Measurements from ENCODE around the gene LEPR. TPM values are rescaled to one million over a fixed set of nuclear protein-coding genes. Genes with fewer than 3 reads are reported as not detected.
A peak's percentile ranks its signal among the peaks of the same experiment; 100 is the strongest.

The LEPR gene
- total RNA-seq, 1 donor from 2014 or later, result 8.9 TPM

GRCh38 chr1:65435987-65436386, 15.5 kb downstream of the LEPR start:
- H3K4me3 ChIP-seq (ENCODE audit: insufficient read depth, low read depth, low read length), result no peak overlapping the region
- FAIRE-seq (peak; percentile 93), DNase-seq (ENCODE audit: low read depth) (peak; percentile 76)
- no peaks in the 10 kb centered on the region for H3K79me2 ChIP-seq (ENCODE audit: insufficient read depth, low read length)
- Mint-ChIP-seq H3K9me3 (ENCODE audit: unreplicated experiment) (no peaks in the 10 kb centered on the region), H3K36me3 (ENCODE audit: low read depth, unreplicated experiment) (peaks cover 6% of the 10 kb centered on the region), H3K27me3 (ENCODE audit: low read depth, unreplicated experiment) (no peaks in the 10 kb centered on the region), H3K4me3 (ENCODE audit: unreplicated experiment) (no peak overlapping the region), H3K27ac (ENCODE audit: unreplicated experiment) (peak overlapping the region; percentile 34), H3K4me1 (ENCODE audit: low read depth, unreplicated experiment) (peaks cover 27% of the 10 kb centered on the region)
- H2AFZ ChIP-seq (ENCODE audit: low read depth, low read length), result no peak overlapping the region
- peaks cover 10% of the 10 kb centered on the region for H3K36me3 ChIP-seq (ENCODE audit: insufficient read depth, low read length)
- peaks cover 10% of the 10 kb centered on the region for H4K20me1 ChIP-seq (ENCODE audit: insufficient read depth, low read length)
- no peak overlapping the region for H3K27ac ChIP-seq (ENCODE audit: low read depth, low read length)
- no peaks in the 10 kb centered on the region for H3K27me3 ChIP-seq (ENCODE audit: insufficient read depth, low read length)
- no peak overlapping the region for H3K9ac ChIP-seq (ENCODE audit: low read length)
- TF ChIP-seq CTCF (IDR thresholded peaks at IDR 0.05; ENCODE audit: insufficient read depth, low read depth, low read length) (no peak), EZH2 (IDR thresholded peaks at IDR 0.05; ENCODE audit: insufficient read depth, low read length) (no peak)
- H3K4me1 ChIP-seq (ENCODE audit: insufficient read depth, low read length), result peaks cover 3% of the 10 kb centered on the region
- H3K4me2 ChIP-seq (ENCODE audit: low read length), result no peak overlapping the region
- H3K9me3 ChIP-seq (ENCODE audit: insufficient read depth, low read depth, low read length), result no peaks in the 10 kb centered on the region

DNA sequence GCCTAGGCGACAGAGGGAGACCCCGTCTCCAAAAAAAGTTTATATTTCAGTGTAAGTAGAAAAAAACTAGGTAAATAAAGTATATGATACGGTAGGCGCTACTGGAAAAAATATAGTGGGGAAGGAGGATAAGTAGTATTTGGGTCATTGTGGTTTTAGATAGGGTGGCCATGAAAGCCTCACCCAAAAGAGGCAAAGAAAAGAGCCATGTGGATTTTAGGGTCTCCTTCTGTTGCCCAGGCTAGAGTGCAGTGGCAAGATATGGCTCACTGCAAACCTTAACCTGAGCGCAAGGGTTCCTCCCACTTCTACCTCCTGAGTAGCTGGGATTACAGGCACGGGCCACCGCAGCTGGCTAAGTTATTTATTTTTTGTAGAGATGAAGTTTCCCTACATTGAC, 17.1 kb downstream of the LEPR start:
- Mint-ChIP-seq H3K4me3 (ENCODE audit: unreplicated experiment) (no peak overlapping the region), H3K36me3 (ENCODE audit: low read depth, unreplicated experiment) (peaks cover 6% of the 10 kb centered on the region), H3K9me3 (ENCODE audit: unreplicated experiment) (peaks cover 7% of the 10 kb centered on the region), H3K4me1 (ENCODE audit: low read depth, unreplicated experiment) (peaks cover 20% of the 10 kb centered on the region), H3K27me3 (ENCODE audit: low read depth, unreplicated experiment) (no peaks in the 10 kb centered on the region), H3K27ac (ENCODE audit: unreplicated experiment) (no peak overlapping the region)
- H3K4me1 ChIP-seq (ENCODE audit: insufficient read depth, low read length), result peaks cover 3% of the 10 kb centered on the region
- DNase-seq (ENCODE audit: low read depth), result no peak
- H3K4me3 ChIP-seq (ENCODE audit: insufficient read depth, low read depth, low read length), result no peak overlapping the region
- H3K27me3 ChIP-seq (ENCODE audit: insufficient read depth, low read length), result no peaks in the 10 kb centered on the region
- no peak for FAIRE-seq
- no peak for TF ChIP-seq EZH2 (IDR thresholded peaks at IDR 0.05; ENCODE audit: insufficient read depth, low read length)
- no peak for TF ChIP-seq CTCF (IDR thresholded peaks at IDR 0.05; ENCODE audit: insufficient read depth, low read depth, low read length)
- no peaks in the 10 kb centered on the region for H3K79me2 ChIP-seq (ENCODE audit: insufficient read depth, low read length)
- no peak overlapping the region for H3K4me2 ChIP-seq (ENCODE audit: low read length)
- H3K36me3 ChIP-seq (ENCODE audit: insufficient read depth, low read length), result no peaks in the 10 kb centered on the region
- no peak overlapping the region for H3K9ac ChIP-seq (ENCODE audit: low read length)
- peaks cover 4% of the 10 kb centered on the region for H4K20me1 ChIP-seq (ENCODE audit: insufficient read depth, low read length)
- H3K27ac ChIP-seq (ENCODE audit: low read depth, low read length), result no peak overlapping the region
- no peak overlapping the region for H2AFZ ChIP-seq (ENCODE audit: low read depth, low read length)
- H3K9me3 ChIP-seq (ENCODE audit: insufficient read depth, low read depth, low read length), result no peaks in the 10 kb centered on the region

- H3K27me3 Mint-ChIP-seq (ENCODE audit: low read depth, unreplicated experiment), result no peaks in the 10 kb centered on the region
- FAIRE-seq (no peak), DNase-seq (ENCODE audit: low read depth) (no peak)
- Histone ChIP-seq H3K27ac (ENCODE audit: low read depth, low read length) (no peak overlapping the region), H3K79me2 (ENCODE audit: insufficient read depth, low read length) (no peaks in the 10 kb centered on the region), H3K4me2 (ENCODE audit: low read length) (no peak overlapping the region), H3K9ac (ENCODE audit: low read length) (no peak overlapping the region), H3K9me3 (ENCODE audit: insufficient read depth, low read depth, low read length) (no peaks in the 10 kb centered on the region), H3K4me1 (ENCODE audit: insufficient read depth, low read length) (peaks cover 3% of the 10 kb centered on the region), H3K36me3 (ENCODE audit: insufficient read depth, low read length) (no peaks in the 10 kb centered on the region), H3K27me3 (ENCODE audit: insufficient read depth, low read length) (no peaks in the 10 kb centered on the region), H4K20me1 (ENCODE audit: insufficient read depth, low read length) (no peaks in the 10 kb centered on the region), H2AFZ (ENCODE audit: low read depth, low read length) (no peak overlapping the region), H3K4me3 (ENCODE audit: insufficient read depth, low read depth, low read length) (no peak overlapping the region)
- H3K9me3 Mint-ChIP-seq (ENCODE audit: unreplicated experiment), result peaks cover 7% of the 10 kb centered on the region
- peaks cover 2% of the 10 kb centered on the region for H3K36me3 Mint-ChIP-seq (ENCODE audit: low read depth, unreplicated experiment)
- H3K4me3 Mint-ChIP-seq (ENCODE audit: unreplicated experiment), result no peak overlapping the region
- H3K27ac Mint-ChIP-seq (ENCODE audit: unreplicated experiment), result no peak overlapping the region
- H3K4me1 Mint-ChIP-seq (ENCODE audit: low read depth, unreplicated experiment), result peaks cover 13% of the 10 kb centered on the region
- TF ChIP-seq CTCF (IDR thresholded peaks at IDR 0.05; ENCODE audit: insufficient read depth, low read depth, low read length), result no peak
- TF ChIP-seq EZH2 (IDR thresholded peaks at IDR 0.05; ENCODE audit: insufficient read depth, low read length), result no peak
Measured at GRCh38 chr1:65440322-65440900, 19.9 kb downstream of the LEPR start.

All from astrocyte (in vitro differentiated cells and primary cell).